Measurements from ENCODE around the gene MTLN.
"Not testable (repeated sequence)": the region's sequence is repeated elsewhere in the genome, so short reads cannot be mapped to it uniquely, and the experiment has no call there.

MTLN gene

GRCh38 chr2:110197452-110197851 is 14.9 kb downstream of the MTLN start:
- ATAC-seq: no peak
- no peak for TF ChIP-seq CSDC2 (CRISPR knock-in tag; IDR thresholded peaks at IDR 0.05)
- no peak for TF ChIP-seq TOX (CRISPR knock-in tag; IDR thresholded peaks at IDR 0.05; ENCODE audit: borderline replicate concordance)
- no peak for TF ChIP-seq GLIS3 (CRISPR knock-in tag; IDR thresholded peaks at IDR 0.05)
- TF ChIP-seq ARNTL (CRISPR knock-in tag; IDR thresholded peaks at IDR 0.05; ENCODE audit: borderline replicate concordance, low read depth): no peak
- TF ChIP-seq OSR1 (CRISPR knock-in tag; IDR thresholded peaks at IDR 0.05): no peak
- no peak for TF ChIP-seq ZNF70 (CRISPR knock-in tag; IDR thresholded peaks at IDR 0.05)
- TF ChIP-seq ZFP30 (CRISPR knock-in tag; IDR thresholded peaks at IDR 0.05): no peak
- TF ChIP-seq ZFP3 (CRISPR knock-in tag; IDR thresholded peaks at IDR 0.05): no peak
- no peak for TF ChIP-seq ESRRG (CRISPR knock-in tag; IDR thresholded peaks at IDR 0.05)
- TF ChIP-seq BACH2 (CRISPR knock-in tag; IDR thresholded peaks at IDR 0.05; ENCODE audit: borderline replicate concordance): no peak
- TF ChIP-seq CREB5 (CRISPR knock-in tag; IDR thresholded peaks at IDR 0.05; ENCODE audit: low read depth): no peak
- TF ChIP-seq RARB (CRISPR knock-in tag; IDR thresholded peaks at IDR 0.05): no peak
- no peak for TF ChIP-seq CSRNP3 (CRISPR knock-in tag; IDR thresholded peaks at IDR 0.05)
- TF ChIP-seq PATZ1 (CRISPR knock-in tag; IDR thresholded peaks at IDR 0.05; ENCODE audit: borderline replicate concordance): no peak
- no peak for TF ChIP-seq PPARA (CRISPR knock-in tag; IDR thresholded peaks at IDR 0.05; ENCODE audit: borderline replicate concordance)
- TF ChIP-seq SNAI2 (CRISPR knock-in tag; IDR thresholded peaks at IDR 0.05): no peak
- no peak for TF ChIP-seq ISL1 (CRISPR knock-in tag; IDR thresholded peaks at IDR 0.05)

- ATAC-seq: not testable (repeated sequence)
Observed at GRCh38 chr2:110190169-110190568, 22.2 kb downstream of the MTLN start.

GRCh38 chr2:110182449-110182848 is 29.9 kb downstream of the MTLN start:
- no peak for ATAC-seq
- TF ChIP-seq ZFP30 (CRISPR knock-in tag; IDR thresholded peaks at IDR 0.05) (no peak), ZC3H10 (CRISPR knock-in tag; IDR thresholded peaks at IDR 0.05) (no peak), CSRNP3 (CRISPR knock-in tag; IDR thresholded peaks at IDR 0.05) (no peak), CREB5 (CRISPR knock-in tag; IDR thresholded peaks at IDR 0.05; ENCODE audit: low read depth) (no peak), ARNTL (CRISPR knock-in tag; IDR thresholded peaks at IDR 0.05; ENCODE audit: borderline replicate concordance, low read depth) (no peak), GLIS3 (CRISPR knock-in tag; IDR thresholded peaks at IDR 0.05) (no peak), RARB (CRISPR knock-in tag; IDR thresholded peaks at IDR 0.05) (no peak), POU6F1 (CRISPR knock-in tag; IDR thresholded peaks at IDR 0.05; ENCODE audit: borderline replicate concordance, low read depth) (no peak), TCF4 (CRISPR knock-in tag; IDR thresholded peaks at IDR 0.05; ENCODE audit: borderline replicate concordance) (no peak), BACH2 (CRISPR knock-in tag; IDR thresholded peaks at IDR 0.05; ENCODE audit: borderline replicate concordance) (no peak), ZNF70 (CRISPR knock-in tag; IDR thresholded peaks at IDR 0.05) (no peak)
